NCI-H510A (cell line): ENCODE data around the gene DDX47.
A peak's percentile ranks its signal among the peaks of the same experiment; 100 is the strongest.
"Not testable (repeated sequence)": the region's sequence is repeated elsewhere in the genome, so short reads cannot be mapped to it uniquely, and the experiment has no call there.

Source experiments
- DNase-seq: peaks from one replicate; lab custom pipeline; 2025; lab: John Stamatoyannopoulos, UW

The DDX47 gene

DNA sequence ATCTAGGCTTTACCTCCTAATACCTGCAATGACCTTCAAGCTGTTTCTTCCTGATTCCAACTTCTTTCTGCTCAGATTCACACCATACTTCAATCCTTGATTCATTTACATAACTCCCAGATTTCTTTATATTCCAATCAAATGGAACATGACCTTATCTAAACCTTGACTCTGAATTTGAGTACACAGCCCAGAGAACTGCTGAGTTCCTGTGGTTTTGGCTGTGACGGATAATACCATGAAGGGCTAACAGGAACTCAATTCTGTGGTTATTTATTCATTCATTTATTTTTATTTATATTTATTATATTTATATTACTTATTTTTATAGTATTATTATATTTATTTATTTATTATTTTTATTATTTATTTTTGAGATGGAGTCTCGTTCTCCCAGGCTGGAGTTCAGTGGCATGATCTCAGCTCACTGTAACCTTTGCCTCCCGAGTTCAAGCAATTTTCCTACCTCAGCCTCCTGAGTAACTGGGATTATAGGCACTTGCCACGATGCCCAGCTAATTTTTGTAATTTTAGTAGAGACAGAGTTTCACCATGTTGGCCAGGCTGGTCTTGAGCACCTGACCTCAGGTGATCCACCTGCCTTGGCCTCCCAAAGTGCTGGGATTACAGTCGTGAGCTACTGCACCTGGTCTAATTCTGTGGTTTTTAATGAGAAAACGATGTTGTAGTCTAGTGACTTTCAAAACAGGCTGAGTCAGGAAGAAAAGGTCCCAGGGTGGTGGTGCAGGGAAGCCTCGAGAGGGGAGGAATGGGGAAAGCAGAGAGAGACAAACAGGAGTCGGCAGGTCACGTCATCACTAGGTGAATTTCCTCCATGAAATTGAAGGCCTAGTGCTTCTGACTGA is 16.0 kb upstream of the DDX47 start:
- DNase-seq: no peak

- DNase-seq: no peak
Observed at GRCh38 chr12:12797794-12798152, 15.4 kb upstream of the DDX47 start.

- no peak for DNase-seq
Observed at GRCh38 chr12:12798480-12798879, 14.7 kb upstream of the DDX47 start.

- no peak for DNase-seq
Observed at GRCh38 chr12:12799163-12799920, 13.8 kb upstream of the DDX47 start.

DNA sequence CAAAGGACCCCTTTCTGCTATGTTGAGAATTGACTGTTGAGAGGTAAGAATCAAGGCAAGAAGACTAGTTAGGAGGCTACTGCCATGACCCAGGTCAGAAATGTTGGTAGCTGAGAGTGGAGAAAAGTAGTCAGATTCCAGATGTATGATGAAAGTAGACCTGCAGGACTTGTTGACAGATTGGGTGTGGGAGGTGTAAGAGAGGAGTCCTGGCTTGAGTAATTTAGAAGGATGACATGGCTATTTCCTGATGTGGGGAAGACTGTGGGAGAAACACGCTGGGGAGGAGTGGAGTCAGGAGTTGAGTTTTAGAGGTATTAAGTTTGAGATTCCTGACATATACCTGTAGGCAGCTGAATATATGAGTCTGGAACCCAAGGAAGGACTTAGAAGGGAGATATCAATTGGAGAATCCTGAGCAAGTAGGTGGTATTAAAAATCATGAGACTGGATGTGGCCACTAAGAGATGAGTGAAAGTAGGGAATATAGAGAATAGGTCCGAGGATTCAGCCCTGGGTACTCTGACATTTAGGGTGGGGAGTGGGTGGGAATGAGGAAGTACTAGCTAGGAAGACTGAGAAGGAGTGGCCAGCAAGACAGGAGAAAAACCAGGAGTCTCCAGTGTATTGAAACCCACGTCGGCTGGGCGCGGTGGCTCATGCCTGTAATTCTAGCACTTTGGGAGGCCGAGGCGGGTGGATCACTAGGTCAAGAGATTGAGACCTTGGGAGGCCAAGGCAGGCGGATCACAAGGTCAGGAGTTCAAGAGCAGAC is 12.6 kb upstream of the DDX47 start:
- no peak for DNase-seq

DNA sequence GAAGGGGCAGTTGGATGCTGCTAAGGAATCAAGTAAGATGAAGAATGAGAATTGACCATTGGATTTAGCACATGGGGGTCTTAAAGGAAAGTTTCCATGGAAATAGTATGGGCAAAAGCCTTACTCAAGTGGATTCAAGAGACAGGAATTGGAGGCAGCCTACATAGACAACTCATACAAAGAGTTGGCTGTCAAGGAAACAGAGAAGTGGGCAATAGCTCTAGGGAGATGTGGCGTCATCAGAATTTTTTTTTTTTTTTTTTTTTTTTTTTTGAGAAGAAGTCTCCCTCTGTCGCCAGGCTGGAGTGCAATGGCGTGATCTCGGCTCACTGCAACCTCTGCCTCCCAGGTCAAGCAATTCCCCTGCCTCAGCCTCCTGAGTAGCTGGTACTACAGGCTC is 11.5 kb upstream of the DDX47 start:
- not testable (repeated sequence) for DNase-seq

DNA sequence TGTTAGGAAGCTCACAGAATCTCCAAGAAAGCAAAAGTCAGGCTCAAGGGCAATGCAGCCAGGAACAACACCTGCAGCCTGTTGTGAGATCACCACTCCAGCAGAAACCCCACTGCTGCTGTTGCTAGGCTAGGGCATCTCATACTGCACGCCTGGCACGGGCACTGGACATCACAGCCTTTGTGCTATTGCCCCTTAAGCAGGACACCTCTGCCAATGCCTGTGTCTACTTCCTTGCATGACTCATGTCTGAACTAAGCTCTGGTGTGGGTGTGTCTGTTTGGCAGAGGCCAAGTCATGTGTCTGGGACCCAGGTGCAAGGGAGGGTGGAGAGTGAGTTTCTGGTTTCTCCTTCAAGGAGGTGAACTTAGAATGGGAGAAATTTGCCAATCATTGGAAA is 10.0 kb upstream of the DDX47 start:
- DNase-seq: no peak

DNA sequence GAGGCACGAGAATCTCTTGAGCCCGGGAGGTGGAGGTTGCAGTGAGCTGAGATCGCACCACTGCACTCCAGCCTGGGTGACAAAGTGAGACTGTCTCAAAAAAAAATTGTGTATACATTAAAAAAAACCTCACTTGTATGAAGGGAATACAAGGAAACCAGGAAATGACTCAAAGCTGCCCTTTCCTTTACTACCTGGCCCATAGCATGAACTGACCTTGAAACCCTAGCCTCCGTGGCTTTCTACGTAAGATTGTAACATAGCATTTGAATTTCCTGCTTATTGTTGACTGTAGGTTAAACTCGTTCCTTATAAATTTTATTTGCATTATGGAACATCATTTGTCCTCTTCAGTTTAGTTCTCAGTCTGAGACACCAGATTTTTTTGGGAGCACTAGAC is 9.1 kb upstream of the DDX47 start:
- no peak for DNase-seq

DNA sequence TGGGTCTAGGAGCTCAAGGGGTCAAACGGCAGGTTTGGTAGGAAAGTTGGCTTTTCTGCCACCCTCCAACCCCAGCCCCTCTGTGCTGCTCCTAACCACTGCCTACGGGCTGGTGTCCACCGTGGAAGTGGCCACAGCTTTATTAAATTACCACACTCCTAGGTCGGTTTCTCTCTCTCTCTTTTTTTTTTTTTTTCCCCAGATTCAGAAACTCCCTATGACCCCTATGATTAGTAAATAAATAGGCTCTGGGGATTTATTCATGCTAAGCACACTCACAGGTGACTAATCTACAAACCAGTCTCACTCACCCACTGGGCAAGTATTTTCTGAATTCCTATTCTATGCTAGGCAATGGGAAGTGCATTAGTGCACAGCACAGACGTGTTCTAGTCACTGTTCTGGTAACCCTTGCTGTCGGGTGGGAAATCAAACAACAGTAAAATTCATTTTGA is 8.7 kb upstream of the DDX47 start:
- DNase-seq: no peak

DNA sequence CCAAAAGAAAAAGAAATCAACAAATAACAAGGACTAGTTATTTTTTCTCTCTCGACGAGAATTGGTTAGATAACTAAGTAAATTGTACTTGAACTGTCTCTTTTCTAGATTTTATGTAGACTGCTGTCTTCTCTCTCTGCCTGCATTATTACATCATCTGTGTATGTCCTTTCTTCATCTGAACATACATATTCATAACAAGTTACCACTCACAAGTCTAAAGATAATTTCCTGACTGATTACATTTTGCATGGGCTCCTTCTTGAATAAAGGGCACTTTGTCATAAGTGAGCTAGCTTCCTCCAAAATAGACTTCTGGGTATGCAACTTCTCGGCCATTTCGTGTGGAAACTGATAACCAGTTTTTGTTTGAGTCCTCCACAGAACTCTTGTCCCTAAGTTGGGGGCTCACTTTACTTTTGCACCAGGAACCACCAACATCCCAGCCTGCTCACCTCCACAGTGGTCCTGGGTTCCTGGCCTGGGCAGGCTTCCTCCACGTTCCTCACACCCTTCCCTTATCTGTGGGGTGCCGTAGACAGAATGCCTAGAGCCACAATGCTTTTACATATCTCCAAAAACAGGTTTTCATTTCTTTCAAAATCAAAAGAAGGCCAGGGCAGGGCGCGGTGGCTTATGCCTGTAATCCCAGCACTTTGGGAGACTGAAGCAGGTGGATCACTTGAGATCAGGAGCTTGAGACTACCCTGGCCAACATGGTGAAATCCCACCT is 6.2 kb upstream of the DDX47 start:
- no peak for DNase-seq

GRCh38 chr12:12807517-12807903 is 5.6 kb upstream of the DDX47 start:
- DNase-seq: not testable (repeated sequence)

GRCh38 chr12:12807970-12808702 is 5.0 kb upstream of the DDX47 start:
- no peak for DNase-seq

- DNase-seq: peak; percentile 25
Observed at GRCh38 chr12:12810553-12811021, 2.6 kb upstream of the DDX47 start.

DNA sequence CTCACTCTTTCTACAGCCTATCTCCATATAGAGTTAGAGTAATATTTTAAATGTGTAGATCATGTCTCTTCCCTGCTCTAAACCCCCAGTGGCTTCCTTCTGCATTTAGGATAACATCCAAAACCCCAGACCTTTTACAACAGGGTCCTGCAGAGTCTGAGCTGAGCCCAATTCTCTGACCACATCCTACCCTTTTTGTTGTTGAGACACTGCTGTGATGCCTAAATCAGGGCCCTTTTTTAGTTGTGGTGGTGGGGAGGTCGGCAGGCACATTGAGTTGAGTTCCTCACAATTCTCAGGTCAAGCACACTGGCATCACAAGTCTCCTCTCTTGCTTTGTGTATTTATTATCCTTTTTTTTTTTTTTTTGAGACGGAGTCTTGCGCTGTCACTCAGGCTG is 1.8 kb upstream of the DDX47 start:
- no peak for DNase-seq

- DNase-seq: no peak
Observed at GRCh38 chr12:12812174-12812573, 972 bp upstream of the DDX47 start.

DNA sequence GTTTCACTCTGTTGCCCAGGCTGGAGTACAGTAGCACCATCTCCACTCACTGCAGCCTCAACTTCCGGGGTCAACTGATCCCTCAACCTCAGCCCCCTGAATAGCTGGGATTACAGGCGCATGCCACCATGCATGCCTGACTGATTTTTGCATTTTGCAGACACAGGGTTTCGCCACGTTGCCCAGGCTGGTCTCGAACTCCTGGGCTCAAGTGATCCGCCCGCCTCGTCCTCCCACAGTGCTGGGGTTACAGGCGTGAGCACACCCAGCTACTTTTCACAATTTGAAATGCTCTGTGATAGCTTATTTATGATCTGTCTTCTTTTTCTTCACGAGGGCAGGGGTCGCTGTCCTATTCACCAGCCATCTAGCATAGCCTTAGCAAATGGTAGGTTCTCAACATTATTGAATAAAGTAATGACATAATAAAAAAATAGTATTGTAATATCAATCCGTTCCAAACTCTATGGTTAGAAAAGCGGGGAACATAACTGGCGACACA is 477 bp upstream of the DDX47 start:
- DNase-seq: no peak

GRCh38 chr12:12817616-12818015 is 4.5 kb downstream of the DDX47 start:
- no peak for DNase-seq

GRCh38 chr12:12818701-12819100 is 5.6 kb downstream of the DDX47 start:
- no peak for DNase-seq

DNA sequence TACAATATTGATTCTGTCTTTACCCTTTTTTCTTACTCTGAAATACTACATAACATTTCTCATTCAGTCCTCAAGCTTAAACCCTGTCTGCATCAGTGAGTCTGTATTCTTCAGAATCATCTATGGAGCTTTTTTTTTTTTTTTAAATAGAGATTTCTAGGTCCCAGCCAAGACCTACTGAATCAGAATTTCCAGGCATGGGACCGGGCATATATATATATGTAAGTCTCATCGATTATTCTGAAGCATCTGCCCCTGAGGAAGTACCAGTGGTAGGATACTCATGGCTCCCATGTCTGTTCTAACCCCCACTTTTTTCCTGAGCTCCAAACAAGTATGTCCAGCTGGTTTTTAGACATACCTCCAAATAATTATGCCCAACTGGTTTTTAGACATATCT is 6.1 kb downstream of the DDX47 start:
- DNase-seq: no peak

DNA sequence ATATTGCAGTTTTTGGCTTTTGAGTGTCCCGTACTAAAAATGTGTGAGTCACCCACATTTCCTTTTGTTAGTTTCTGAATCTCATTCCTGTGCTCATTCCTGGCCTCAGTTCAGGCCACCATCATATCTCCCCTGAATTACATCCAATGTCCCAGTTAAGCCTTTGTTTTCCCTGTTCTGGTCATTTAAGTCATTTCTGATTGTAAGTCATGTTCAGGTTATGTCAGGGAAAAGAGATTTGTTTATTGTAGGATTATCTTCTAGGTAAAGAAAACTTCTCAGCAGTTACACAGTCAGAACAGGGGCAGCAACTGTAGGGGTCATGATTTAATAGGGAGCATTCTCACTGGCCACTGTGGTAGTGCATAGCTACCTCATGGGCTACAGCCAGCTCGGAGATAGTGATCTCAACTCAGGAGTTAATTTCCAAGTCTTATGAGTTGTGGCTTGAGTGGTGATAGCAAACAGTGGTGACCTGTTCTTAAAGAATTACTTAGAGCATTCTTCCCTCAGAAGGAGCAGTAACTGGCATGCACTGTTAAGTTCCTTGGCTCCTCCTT is 6.7 kb downstream of the DDX47 start:
- no peak for DNase-seq

DNA sequence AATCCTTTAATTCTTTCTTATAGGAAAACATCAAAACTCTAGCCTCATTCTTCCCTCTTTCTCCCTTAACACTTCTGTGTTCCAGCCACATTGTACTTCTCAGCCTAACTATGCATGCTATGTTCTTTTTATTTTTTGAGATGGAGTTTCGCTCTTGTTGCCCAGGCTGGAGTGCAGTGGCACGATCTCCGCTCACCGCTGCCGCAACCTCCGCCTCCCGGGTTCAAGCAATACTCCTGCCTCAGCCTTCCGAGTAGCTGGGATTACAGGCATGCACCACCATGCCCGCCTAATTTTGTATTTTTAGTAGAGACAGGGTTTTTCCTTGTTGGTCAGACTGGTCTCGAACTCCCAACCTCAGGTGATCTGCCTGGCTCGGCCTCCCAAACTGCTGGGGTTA is 7.2 kb downstream of the DDX47 start:
- DNase-seq: not testable (repeated sequence)
